Keratinocyte (primary cell): Measurements from ENCODE around the gene LRRC15. TPM values are rescaled to one million over a fixed set of nuclear protein-coding genes. Genes with fewer than 3 reads are reported as not detected.

ENCODE experiments used
- DNase-seq: peaks from one replicate; pipeline ENCODE4 v3.0.0-alpha.2; 2011; ENCODE audit warnings: low read depth, missing footprints, low spot score
- FAIRE-seq: peaks from 2 replicates; lab custom pipeline; 2011; peaks lifted over from hg19 to GRCh38; lab: Jason Lieb, UNC
- H2AFZ ChIP-seq: 2 replicates; pipeline ENCODE4 v1.6.0; 2012; ENCODE audit warnings: low read length, control low read depth, inconsistent platforms; ENCODE audit not compliant: control insufficient read depth
- H3K27ac ChIP-seq: 2 replicates; pipeline ENCODE4 v1.5.1; 2011; ENCODE audit warnings: low read length; ENCODE audit not compliant: control insufficient read depth, insufficient read depth
- H3K27me3 ChIP-seq: 3 replicates; pipeline ENCODE4 v1.6.0; 2011; ENCODE audit warnings: low read length; ENCODE audit not compliant: control insufficient read depth, insufficient read depth; ENCODE audit errors: extremely low read depth
- H3K36me3 ChIP-seq, 2 experiments: 2 replicates in 1 of 2; 3 replicates in 1 of 2; pipeline ENCODE4 v1.5.1; 2011; ENCODE audit warnings: low read length in 2 of 2, mild to moderate bottlenecking in 1 of 2; ENCODE audit not compliant: control insufficient read depth in 2 of 2, insufficient read depth in 2 of 2; ENCODE audit errors: extremely low read depth in 1 of 2
- H3K4me1 ChIP-seq: 3 replicates; pipeline ENCODE4 v1.5.1; 2011; ENCODE audit warnings: low read length; ENCODE audit not compliant: control insufficient read depth, insufficient read depth; ENCODE audit errors: extremely low read depth
- H3K4me2 ChIP-seq: 3 replicates; pipeline ENCODE4 v1.6.0; 2011; ENCODE audit warnings: low read depth, low read length; ENCODE audit not compliant: control insufficient read depth, insufficient read depth; ENCODE audit errors: extremely low read depth
- H3K4me3 ChIP-seq, 3 experiments: fragments of 200-600 bp in 1 of 3; sonication (generic) in 1 of 3; 2 replicates in 2 of 3; 3 replicates in 1 of 3; pipeline ENCODE4 v1.5.1; 2011 to 2016; ENCODE audit warnings: low read length in 3 of 3, mild to moderate bottlenecking in 3 of 3, control low read depth in 2 of 3, inconsistent platforms in 1 of 3, low read depth in 1 of 3, mixed read lengths in 1 of 3, mixed run types in 1 of 3, moderate library complexity in 1 of 3; ENCODE audit not compliant: control insufficient read depth in 2 of 3, insufficient read depth in 2 of 3; ENCODE audit errors: extremely low read depth in 1 of 3
- H3K79me2 ChIP-seq: 2 replicates; pipeline ENCODE4 v1.6.0; 2012; ENCODE audit warnings: low read length; ENCODE audit not compliant: control insufficient read depth, insufficient read depth
- H3K9ac ChIP-seq: 3 replicates; pipeline ENCODE4 v1.6.0; 2011; ENCODE audit warnings: low read length; ENCODE audit not compliant: control insufficient read depth, insufficient read depth; ENCODE audit errors: extremely low read depth
- H3K9me1 ChIP-seq: 3 replicates; pipeline ENCODE4 v1.6.0; 2011; ENCODE audit warnings: low read length; ENCODE audit not compliant: control insufficient read depth, insufficient read depth; ENCODE audit errors: extremely low read depth
- H3K9me3 ChIP-seq: 2 replicates; pipeline ENCODE4 v1.5.1; 2012; ENCODE audit warnings: low read depth, low read length; ENCODE audit not compliant: control insufficient read depth
- H4K20me1 ChIP-seq: 3 replicates; pipeline ENCODE4 v1.6.0; 2011; ENCODE audit warnings: low read length; ENCODE audit not compliant: control insufficient read depth, insufficient read depth; ENCODE audit errors: extremely low read depth
- EZH2 ChIP-seq: IDR thresholded peaks from one replicate; pipeline ENCODE4 v1.6.1; 2012; ENCODE audit warnings: inconsistent platforms, mild to moderate bottlenecking, low read length, moderate library complexity
- dilution Hi-C: fragments of 300-500 bp; cut with MboI; formaldehyde crosslinking; loops from one replicate; pipeline ENCODE4 v1.7.0; 2020; ENCODE audit warnings: low sequenced_read_pairs; ENCODE audit not compliant: extremely low pct_ligation_motif_present
- polyA plus RNA-seq, 5 experiments: library from polyadenylated mRNA; depleted of rRNA in 3 of 5; stranded (reverse) in 3 of 5; stranded (forward) in 1 of 5; unstranded in 1 of 5; fragments of >200 nt; gene quantifications; 1 replicate in 1 of 5; 2 replicates in 3 of 5; 3 replicates in 1 of 5; pipeline versions ENCODE4 v1.2.1 to v1.2.3, GENCODE V29; 2011 to 2012; ENCODE audit warnings: missing spikeins in 2 of 5, low read depth in 1 of 5, low replicate concordance in 1 of 5
- TF ChIP-seq, protein P1 (sequence below), 3 experiments: IDR thresholded peaks in 1 of 3; conservative IDR thresholded peaks in 1 of 3; optimal IDR thresholded peaks in 1 of 3; 2 replicates in 2 of 3; 3 replicates in 1 of 3; pipeline versions ENCODE3 to v1.5.1; 2011; ENCODE audit warnings: low read length in 3 of 3, mild to moderate bottlenecking in 3 of 3, moderate library complexity in 2 of 3, control low read depth in 1 of 3, inconsistent platforms in 1 of 3; ENCODE audit not compliant: insufficient read depth in 2 of 3; ENCODE audit errors: extremely low read depth in 1 of 3

The LRRC15 gene
- polyA plus RNA-seq, 1 donor (not counting 4 experiments of a cell fraction or from before 2014, with no cell fraction given) = not detected

DNA sequence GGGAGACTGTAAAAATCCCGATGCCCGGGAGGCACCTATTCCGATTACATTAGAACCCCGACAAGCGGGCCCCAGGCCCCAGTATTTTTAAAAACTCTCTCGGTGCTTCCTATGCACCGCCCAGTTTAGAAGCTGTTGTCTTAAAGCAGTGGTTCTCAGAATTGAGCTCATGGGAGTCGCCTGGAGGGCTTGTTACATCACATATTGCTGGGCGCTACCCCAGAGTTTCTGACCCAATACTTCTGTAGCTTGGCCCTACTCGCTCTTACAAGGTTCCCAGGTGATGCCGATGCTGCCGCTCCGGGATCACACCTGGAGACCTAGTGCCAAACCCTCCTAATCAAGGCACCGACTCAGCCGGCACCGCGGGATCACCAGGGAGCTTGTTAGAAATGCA, 53.6 kb downstream of the LRRC15 start:
- H4K20me1 ChIP-seq = no peaks in the 10 kb centered on the region
- no peak for DNase-seq
- peak overlapping the region; percentile 31 to 69 (median 54) for H3K4me3 ChIP-seq
- H2AFZ ChIP-seq = peak overlapping the region; percentile 42
- H3K9me1 ChIP-seq = no peaks in the 10 kb centered on the region
- H3K4me2 ChIP-seq = peak overlapping the region; percentile 97
- no peak for TF ChIP-seq EZH2
- TF ChIP-seq, protein P1, sequence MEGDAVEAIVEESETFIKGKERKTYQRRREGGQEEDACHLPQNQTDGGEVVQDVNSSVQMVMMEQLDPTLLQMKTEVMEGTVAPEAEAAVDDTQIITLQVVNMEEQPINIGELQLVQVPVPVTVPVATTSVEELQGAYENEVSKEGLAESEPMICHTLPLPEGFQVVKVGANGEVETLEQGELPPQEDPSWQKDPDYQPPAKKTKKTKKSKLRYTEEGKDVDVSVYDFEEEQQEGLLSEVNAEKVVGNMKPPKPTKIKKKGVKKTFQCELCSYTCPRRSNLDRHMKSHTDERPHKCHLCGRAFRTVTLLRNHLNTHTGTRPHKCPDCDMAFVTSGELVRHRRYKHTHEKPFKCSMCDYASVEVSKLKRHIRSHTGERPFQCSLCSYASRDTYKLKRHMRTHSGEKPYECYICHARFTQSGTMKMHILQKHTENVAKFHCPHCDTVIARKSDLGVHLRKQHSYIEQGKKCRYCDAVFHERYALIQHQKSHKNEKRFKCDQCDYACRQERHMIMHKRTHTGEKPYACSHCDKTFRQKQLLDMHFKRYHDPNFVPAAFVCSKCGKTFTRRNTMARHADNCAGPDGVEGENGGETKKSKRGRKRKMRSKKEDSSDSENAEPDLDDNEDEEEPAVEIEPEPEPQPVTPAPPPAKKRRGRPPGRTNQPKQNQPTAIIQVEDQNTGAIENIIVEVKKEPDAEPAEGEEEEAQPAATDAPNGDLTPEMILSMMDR (optimal IDR thresholded peaks at IDR 0.05 in 1 of 3, IDR thresholded peaks at IDR 0.05 in 1 of 3, conservative IDR thresholded peaks at IDR 0.05 in 1 of 3; ENCODE audit: extremely low read depth in 1 of 3, insufficient read depth in 2 of 3, low read length in 3 of 3) = no peak
- peaks cover 5% of the 10 kb centered on the region for H3K9me3 ChIP-seq
- peak overlapping the region; percentile 73 for H3K9ac ChIP-seq
- FAIRE-seq = no peak
- H3K27ac ChIP-seq = peak overlapping the region; percentile 19
- no peaks in the 10 kb centered on the region for H3K79me2 ChIP-seq
- peaks cover 21% of the 10 kb centered on the region for H3K27me3 ChIP-seq
- dilution Hi-C loops = loop anchor here (25.0 kb wide), 2 partner anchors 154 to 554 kb away; no protein-coding TSS in a partner anchor
- H3K36me3 ChIP-seq = no peaks in the 10 kb centered on the region
- H3K4me1 ChIP-seq = peaks cover 32% of the 10 kb centered on the region

DNA sequence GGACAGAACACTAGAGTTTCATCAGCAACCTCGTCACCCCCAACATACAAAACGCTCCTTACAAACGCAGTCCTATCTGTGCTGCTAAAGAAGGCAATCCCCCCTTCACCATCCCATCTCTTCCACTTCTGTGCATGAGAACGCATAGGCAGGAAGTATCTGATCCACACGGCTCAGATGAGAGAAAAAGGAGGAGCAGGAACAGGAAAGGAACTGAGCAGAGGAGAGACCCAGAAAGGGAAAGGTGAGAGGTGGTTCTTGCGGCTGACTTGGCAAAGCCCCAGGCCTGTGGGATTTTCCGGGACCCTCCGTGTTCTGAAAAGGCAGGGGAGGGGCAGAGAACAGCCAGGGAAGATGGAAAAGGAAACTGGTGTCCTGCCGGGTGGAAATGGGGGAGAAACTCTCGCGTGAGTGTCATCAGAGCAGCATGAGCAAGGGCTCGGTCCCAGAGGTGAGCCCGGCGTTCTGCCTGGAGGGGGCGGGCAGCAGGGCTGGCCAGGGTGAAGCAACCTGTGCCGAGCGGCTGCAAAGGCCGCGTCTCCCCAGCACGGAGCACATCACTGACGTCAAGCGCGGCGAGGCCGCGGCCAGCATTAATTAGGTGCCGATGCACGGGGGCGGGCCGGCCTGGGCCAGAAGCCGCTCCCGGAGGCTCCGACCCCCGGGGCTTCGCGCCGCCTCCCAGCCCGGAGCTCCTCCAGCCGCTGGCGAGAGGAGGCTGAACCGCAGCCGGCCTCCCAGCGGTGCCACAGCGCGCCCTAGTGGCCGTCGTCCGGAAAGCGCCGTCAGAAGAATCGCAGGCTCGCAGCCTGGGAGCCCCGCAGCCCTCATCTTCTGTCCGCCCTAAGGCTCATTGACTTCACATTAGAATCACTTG, 54.2 kb downstream of the LRRC15 start:
- dilution Hi-C loops = loop anchor here (25.0 kb wide), 2 partner anchors 153 to 553 kb away; no protein-coding TSS in a partner anchor
- peak; percentile 46 for FAIRE-seq

More for the DNA sequence above, 54.2 kb downstream of the LRRC15 start:
- Histone ChIP-seq H3K9me3 (peaks cover 5% of the 10 kb centered on the region), H3K4me1 (peaks cover 32% of the 10 kb centered on the region), H3K36me3 (no peaks in the 10 kb centered on the region), H3K79me2 (no peaks in the 10 kb centered on the region), H3K4me2 (peak overlapping the region; percentile 97), H3K9ac (peak overlapping the region; percentile 73), H3K4me3 (peak overlapping the region; percentile 31 to 69 (median 54)), H2AFZ (peak overlapping the region; percentile 86), H3K27ac (peak overlapping the region; percentile 55), H3K9me1 (no peaks in the 10 kb centered on the region), H4K20me1 (no peaks in the 10 kb centered on the region), H3K27me3 (peaks cover 21% of the 10 kb centered on the region)
- TF ChIP-seq EZH2 = no peak
- TF ChIP-seq, protein P1 (optimal IDR thresholded peaks at IDR 0.05 in 1 of 3, IDR thresholded peaks at IDR 0.05 in 1 of 3, conservative IDR thresholded peaks at IDR 0.05 in 1 of 3; ENCODE audit: extremely low read depth in 1 of 3, insufficient read depth in 2 of 3, low read length in 3 of 3) = peak in 2 of 3 experiments; percentile 61 to 94
- DNase-seq = no peak
